Testis (tissue), 3 donors: Measurements from ENCODE around the gene CATSPERD. TPM values are rescaled to one million over a fixed set of nuclear protein-coding genes. Genes with fewer than 3 reads are reported as not detected.
"Not testable (repeated sequence)": the region's sequence is repeated elsewhere in the genome, so short reads cannot be mapped to it uniquely, and the experiment has no call there.

ENCODE experiments used
- DNase-seq: peaks from one replicate; pipeline ENCODE4 v3.0.0-alpha.2; 2019
- H3K27ac ChIP-seq, 2 donors: fragments of 200-600 bp; sonication (generic); one replicate each; pipeline ENCODE4 v1.5.1; 2019
- H3K27me3 ChIP-seq: fragments of 200-600 bp; sonication (generic); one replicate; pipeline ENCODE4 v1.5.1; 2019
- H3K36me3 ChIP-seq: fragments of 200-600 bp; sonication (generic); one replicate; pipeline ENCODE4 v1.5.1; 2017; ENCODE audit warnings: low read depth; ENCODE audit errors: missing control alignments
- H3K4me1 ChIP-seq: fragments of 200-600 bp; sonication (generic); one replicate; pipeline ENCODE4 v1.5.1; 2019
- H3K4me3 ChIP-seq, 2 donors: fragments of 200-600 bp; sonication (generic); one replicate each; pipeline ENCODE4 v1.5.1; 2017 to 2019
- H3K9me3 ChIP-seq: fragments of 200-600 bp; sonication (generic); one replicate; pipeline ENCODE4 v1.5.1; 2017
- CTCF ChIP-seq, 3 experiments: fragments of 450-650 bp in 2 of 3; fragments of 200-600 bp in 1 of 3; sonication (generic) in 1 of 3; IDR thresholded peaks; one replicate each; pipeline ENCODE4 v1.5.1; 2016 to 2019; ENCODE audit warnings: antibody characterized with exemption in 3 of 3, mild to moderate bottlenecking in 2 of 3, moderate library complexity in 1 of 3
- POLR2A ChIP-seq: fragments of 450-650 bp; IDR thresholded peaks from one replicate; pipeline ENCODE4 v1.6.1; 2017; ENCODE audit warnings: antibody characterized with exemption, mild to moderate bottlenecking, moderate library complexity
- WGBS, 2 donors: methylation state at CpG; one replicate each; pipeline ENCODE4 v1.1.5; 2018; 5-methylcytosine and 5-hydroxymethylcytosine counted together
- intact Hi-C: fragments of 100-400 bp; cut with DNase I; formaldehyde crosslinking; loops from one replicate; pipeline ENCODE4 v1.15.1; 2023; ENCODE audit warnings: low total_unique reads
- polyA plus RNA-seq: library from polyadenylated mRNA; stranded (reverse); fragments of 350-450 nt; fragmentation: Illumina TruSeq; extraction: RNeasy Lipid Tissue Mini Kit (QIAGEN cat#74804); gene quantifications from one replicate; pipeline ENCODE4 v1.2.3, GENCODE V29; 2014; ENCODE audit warnings: low read depth, low replicate concordance; ENCODE audit not compliant: insufficient read depth
- total RNA-seq, 2 donors: library from RNA; depleted of rRNA; stranded (reverse); fragments of >200 nt; gene quantifications; one replicate each; pipeline ENCODE4 v1.2.3, GENCODE V29; 2016

Gene CATSPERD
- total and polyA plus RNA-seq, 3 donors from 2014 or later: 6.1 to 31.3 (median 9.3) TPM

DNA sequence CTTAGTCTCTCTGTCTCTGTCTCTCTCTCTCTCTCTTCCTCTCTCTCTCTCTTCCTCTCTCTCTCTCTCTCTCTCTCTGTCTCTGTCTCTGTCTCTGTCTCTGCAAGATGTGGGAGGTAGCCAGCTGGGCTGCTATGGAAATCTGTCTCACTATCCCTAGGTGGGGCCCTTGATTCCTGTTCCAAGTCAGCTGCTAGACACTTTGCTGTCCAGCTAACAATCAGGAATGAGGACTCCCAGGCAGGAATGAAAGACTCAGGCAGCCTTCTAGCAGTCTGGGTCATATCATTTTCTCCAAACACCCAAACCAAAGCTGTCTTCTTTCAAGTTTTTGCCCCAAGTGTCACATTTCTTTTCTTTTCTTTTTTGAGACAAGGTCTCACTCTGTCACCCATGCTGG, 23.2 kb downstream of the CATSPERD start:
- H3K4me1 ChIP-seq: no peaks in the 10 kb centered on the region
- H3K9me3 ChIP-seq: no peaks in the 10 kb centered on the region
- DNase-seq: no peak
- H3K36me3 ChIP-seq: no peaks in the 10 kb centered on the region
- no peak overlapping the region for H3K4me3 ChIP-seq
- TF ChIP-seq CTCF (IDR thresholded peaks at IDR 0.05): no peak
- TF ChIP-seq POLR2A: no peak
- intact Hi-C loops: no loop called here
- no peak overlapping the region for H3K27ac ChIP-seq
- H3K27me3 ChIP-seq: no peaks in the 10 kb centered on the region

DNA sequence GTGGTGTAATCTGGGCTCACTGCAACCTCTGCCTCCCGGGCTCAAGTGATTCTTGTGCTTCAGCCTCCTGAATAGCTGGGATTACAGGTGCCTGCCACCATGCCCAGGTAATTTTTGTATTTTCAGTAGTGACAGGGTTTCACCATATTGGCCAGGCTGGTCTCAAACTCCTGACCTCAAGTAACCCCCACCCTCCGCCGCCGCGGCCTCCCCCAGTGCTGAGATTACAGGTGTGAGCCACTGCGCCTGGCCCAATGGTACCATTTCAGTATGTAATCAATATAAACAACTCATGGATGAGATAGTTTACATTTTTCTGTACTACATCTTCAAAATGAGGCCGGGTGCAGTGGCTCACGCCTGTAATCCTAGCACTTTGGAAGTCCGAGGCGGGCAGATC, 24.6 kb downstream of the CATSPERD start:
- H3K4me3 ChIP-seq, DNase-seq, H3K4me1 ChIP-seq, H3K27ac ChIP-seq, H3K36me3 ChIP-seq, H3K27me3 ChIP-seq, intact Hi-C loops, H3K9me3 ChIP-seq: not testable (repeated sequence)
- 87 to 92% methylated on average over 10 of the region's 10 CpGs for WGBS, 2 donors

DNA sequence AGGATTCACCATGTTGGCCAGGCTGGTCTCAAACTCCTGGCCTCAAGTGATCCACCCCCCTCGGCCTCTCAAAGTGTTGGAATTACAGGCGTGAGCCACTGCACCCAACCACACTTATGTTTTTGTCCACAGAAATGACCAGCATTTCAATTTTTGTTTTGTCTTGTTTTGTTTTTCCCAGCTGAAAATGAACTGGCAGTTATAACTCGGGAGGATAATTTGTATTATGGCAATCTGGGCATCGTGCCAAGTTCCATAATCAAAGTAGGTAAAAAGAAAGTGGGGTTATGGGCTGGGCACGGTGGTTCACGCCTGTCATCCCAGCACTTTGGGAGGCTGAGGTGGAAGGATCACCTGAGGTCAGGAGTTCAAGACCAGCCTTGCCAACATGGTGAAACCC, 28.5 kb downstream of the CATSPERD start:
- H3K27ac ChIP-seq, H3K4me3 ChIP-seq, H3K9me3 ChIP-seq, intact Hi-C loops, DNase-seq, H3K27me3 ChIP-seq, H3K4me1 ChIP-seq, H3K36me3 ChIP-seq: not testable (repeated sequence)
- 44 to 58% methylated on average over 6 of the region's 6 CpGs for WGBS, 2 donors

DNA sequence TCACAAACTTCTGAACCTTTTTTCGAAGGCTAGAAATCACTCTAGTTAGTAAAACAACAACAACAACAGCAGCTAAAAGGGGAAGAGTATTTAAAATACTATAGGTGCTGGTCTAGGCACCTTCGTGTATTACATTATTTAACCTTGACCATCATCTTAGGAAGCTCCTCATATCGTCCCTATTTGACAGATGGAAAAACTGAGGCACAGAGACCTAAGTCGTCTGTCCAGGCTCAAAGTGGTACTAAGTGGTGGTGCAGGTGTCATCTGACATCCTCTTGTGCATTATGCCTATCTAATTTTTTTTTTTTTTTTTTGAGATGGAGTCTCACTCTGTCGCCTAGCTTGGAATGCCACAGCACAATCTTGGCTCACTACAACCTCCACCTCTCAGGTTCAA, 29.1 kb downstream of the CATSPERD start:
- Histone ChIP-seq H3K9me3 (no peaks in the 10 kb centered on the region), H3K27me3 (no peaks in the 10 kb centered on the region), H3K36me3 (no peaks in the 10 kb centered on the region), H3K4me1 (no peaks in the 10 kb centered on the region), H3K4me3 (no peak overlapping the region), H3K27ac (no peak overlapping the region)
- WGBS, 2 donors: 91% methylated on average over 5 of the region's 5 CpGs
- intact Hi-C loops: no loop called here
- TF ChIP-seq CTCF (IDR thresholded peaks at IDR 0.05): no peak
- no peak for TF ChIP-seq POLR2A
- no peak for DNase-seq

- WGBS, 2 donors: 85 to 88% methylated on average over 7 of the region's 7 CpGs
- DNase-seq: no peak
- TF ChIP-seq POLR2A (no peak), CTCF (IDR thresholded peaks at IDR 0.05) (no peak)
- Histone ChIP-seq H3K27ac (no peak overlapping the region), H3K36me3 (no peaks in the 10 kb centered on the region), H3K4me1 (no peaks in the 10 kb centered on the region), H3K27me3 (no peaks in the 10 kb centered on the region), H3K4me3 (no peak overlapping the region), H3K9me3 (no peaks in the 10 kb centered on the region)
- intact Hi-C loops: no loop called here
These were observed 31.3 kb downstream of the CATSPERD start for GRCh38 chr19:5751709-5752108.

- no peak for TF ChIP-seq POLR2A
- no peak for TF ChIP-seq CTCF (IDR thresholded peaks at IDR 0.05)
- no peak overlapping the region for H3K27ac ChIP-seq
- intact Hi-C loops: no loop called here
- no peak for DNase-seq
- no peaks in the 10 kb centered on the region for H3K9me3 ChIP-seq
- no peaks in the 10 kb centered on the region for H3K27me3 ChIP-seq
- H3K4me1 ChIP-seq: no peaks in the 10 kb centered on the region
- H3K4me3 ChIP-seq: no peak overlapping the region
- 69 to 81% methylated on average over 6 of the region's 6 CpGs for WGBS, 2 donors
- no peaks in the 10 kb centered on the region for H3K36me3 ChIP-seq
These were observed 33.3 kb downstream of the CATSPERD start for GRCh38 chr19:5753743-5754142.
